ENCODE results near the gene RPS26. TPM values are rescaled to one million over a fixed set of nuclear protein-coding genes. Genes with fewer than 3 reads are reported as not detected.

Gene RPS26
- total RNA-seq, 1 donor from 2014 or later, result 77.2 TPM

- peaks cover 59% of the 10 kb centered on the region for H3K36me3 ChIP-seq
- no peak overlapping the region for H3K27ac ChIP-seq
- H3K4me1 ChIP-seq, result peaks cover 7% of the 10 kb centered on the region
- H3K9me3 ChIP-seq, result no peaks in the 10 kb centered on the region
- ATAC-seq (no peak), DNase-seq (no peak)
- H3K27me3 ChIP-seq (ENCODE audit: low read depth), result no peaks in the 10 kb centered on the region
- H3K4me3 ChIP-seq, result no peak overlapping the region
- intact Hi-C loops (cut with DNase I), result no loop called here
- TF ChIP-seq CTCF (IDR thresholded peaks at IDR 0.05), result no peak
Measured at GRCh38 chr12:56029166-56029519, 12.6 kb upstream of the RPS26 start.

- DNase-seq (no peak), ATAC-seq (peak; percentile 72 to 88)
- intact Hi-C loops (cut with DNase I), result no loop called here
- Histone ChIP-seq H3K4me3 (no peak overlapping the region), H3K4me1 (peaks cover 7% of the 10 kb centered on the region), H3K27me3 (ENCODE audit: low read depth) (no peaks in the 10 kb centered on the region), H3K36me3 (peaks cover 62% of the 10 kb centered on the region), H3K9me3 (no peaks in the 10 kb centered on the region), H3K27ac (no peak overlapping the region)
- peak; percentile 63 for TF ChIP-seq CTCF (IDR thresholded peaks at IDR 0.05)
Measured at GRCh38 chr12:56029666-56030293, 11.9 kb upstream of the RPS26 start.

GRCh38 chr12:56031987-56032386 lies 9.7 kb upstream of the RPS26 start:
- Histone ChIP-seq H3K27me3 (ENCODE audit: low read depth) (no peaks in the 10 kb centered on the region), H3K36me3 (peaks cover 69% of the 10 kb centered on the region), H3K27ac (no peak overlapping the region), H3K4me1 (peaks cover 7% of the 10 kb centered on the region), H3K9me3 (no peaks in the 10 kb centered on the region), H3K4me3 (no peak overlapping the region)
- DNase-seq (no peak), ATAC-seq (no peak)
- intact Hi-C loops (cut with DNase I), result no loop called here
- TF ChIP-seq CTCF (IDR thresholded peaks at IDR 0.05), result no peak

GRCh38 chr12:56034586-56035332 lies 7.0 kb upstream of the RPS26 start:
- H3K27me3 ChIP-seq (ENCODE audit: low read depth), result no peaks in the 10 kb centered on the region
- peak; percentile 16 to 27 for ATAC-seq
- no peaks in the 10 kb centered on the region for H3K4me1 ChIP-seq
- TF ChIP-seq CTCF (IDR thresholded peaks at IDR 0.05), result no peak
- no peak for DNase-seq
- peaks cover 67% of the 10 kb centered on the region for H3K36me3 ChIP-seq
- H3K4me3 ChIP-seq, result no peak overlapping the region
- H3K9me3 ChIP-seq, result no peaks in the 10 kb centered on the region
- intact Hi-C loops (cut with DNase I), result no loop called here
- no peak overlapping the region for H3K27ac ChIP-seq

GRCh38 chr12:56037161-56037560 lies 4.6 kb upstream of the RPS26 start:
- H3K27ac ChIP-seq, result no peak overlapping the region
- no peaks in the 10 kb centered on the region for H3K9me3 ChIP-seq
- no peaks in the 10 kb centered on the region for H3K27me3 ChIP-seq (ENCODE audit: low read depth)
- TF ChIP-seq CTCF (IDR thresholded peaks at IDR 0.05), result no peak
- intact Hi-C loops (cut with DNase I), result no loop called here
- ATAC-seq (no peak), DNase-seq (no peak)
- peaks cover 57% of the 10 kb centered on the region for H3K36me3 ChIP-seq
- no peak overlapping the region for H3K4me3 ChIP-seq
- peaks cover 7% of the 10 kb centered on the region for H3K4me1 ChIP-seq

All from lower lobe of right lung (tissue), 2 donors.